OCI-LY3 (cell line): ENCODE results near the gene AKNA.

Experiments used
- H2AFZ ChIP-seq: fragments of 200-600, 300-600 bp; shearing (Covaris generic); 2 replicates; pipeline ENCODE4 v1.6.0; 2014; ENCODE audit warnings: antibody characterized with exemption, low read depth, low read length
- H3K27ac ChIP-seq: fragments of 200-600, 300-600 bp; sonication (generic); 2 replicates; pipeline ENCODE4 v1.5.1; 2014; ENCODE audit warnings: mild to moderate bottlenecking, low read length, moderate library complexity, mixed read lengths
- H3K27me3 ChIP-seq: fragments of 200-600, 300-600 bp; sonication (generic); 2 replicates; pipeline ENCODE4 v1.6.1; 2014; ENCODE audit warnings: low read depth, low read length, mixed read lengths
- H3K36me3 ChIP-seq: fragments of 200-600, 300-600 bp; sonication (generic); replicated peaks from 2 replicates; pipeline ENCODE3; 2014; ENCODE audit warnings: low read depth, low read length, mixed read lengths
- H3K4me1 ChIP-seq: fragments of 300-600, 200-600 bp; sonication (generic); 2 replicates; pipeline ENCODE4 v1.6.1; 2014; ENCODE audit warnings: low read length, mixed read lengths
- H3K4me2 ChIP-seq: fragments of 200-600, 300-600 bp; sonication (generic); 2 replicates; pipeline ENCODE4 v1.6.1; 2014; ENCODE audit warnings: low read length, mixed read lengths
- H3K4me3 ChIP-seq: fragments of 300-600, 200-600 bp; sonication (generic); 2 replicates; pipeline ENCODE4 v1.5.1; 2014; ENCODE audit warnings: antibody characterized with exemption, mild to moderate bottlenecking, low read length, moderate library complexity
- H3K79me2 ChIP-seq: fragments of 300-600, 200-600 bp; shearing (Covaris generic); 2 replicates; pipeline ENCODE4 v1.6.1; 2014; ENCODE audit warnings: mild to moderate bottlenecking, low read length, mixed read lengths
- H3K9ac ChIP-seq: fragments of 300-600, 200-600 bp; shearing (Covaris generic); 2 replicates; pipeline ENCODE4 v1.6.0; 2014; ENCODE audit warnings: mild to moderate bottlenecking, low read length, moderate library complexity
- H3K9me3 ChIP-seq: fragments of 200-600, 300-600 bp; shearing (Covaris generic); 2 replicates; pipeline ENCODE4 v1.6.1; 2014; ENCODE audit warnings: low read length, mixed read lengths; ENCODE audit not compliant: insufficient read depth
- H4K20me1 ChIP-seq: fragments of 200-600, 300-600 bp; sonication (generic); 2 replicates; pipeline ENCODE4 v1.6.1; 2016; ENCODE audit warnings: low read length, mixed read lengths; ENCODE audit not compliant: insufficient read depth
- CTCF ChIP-seq: fragments of 200-600, 300-600 bp; sonication (generic); IDR thresholded peaks from 2 replicates; pipeline ENCODE4 v1.5.1; 2014; ENCODE audit warnings: antibody characterized with exemption, low read length, low read depth
- EZH2phosphoT487 ChIP-seq: fragments of 200-600 bp; shearing (Covaris generic); IDR thresholded peaks from 2 replicates; pipeline ENCODE4 v1.6.1; 2018; ENCODE audit warnings: antibody characterized with exemption, mixed run types, low read depth

The AKNA gene

DNA sequence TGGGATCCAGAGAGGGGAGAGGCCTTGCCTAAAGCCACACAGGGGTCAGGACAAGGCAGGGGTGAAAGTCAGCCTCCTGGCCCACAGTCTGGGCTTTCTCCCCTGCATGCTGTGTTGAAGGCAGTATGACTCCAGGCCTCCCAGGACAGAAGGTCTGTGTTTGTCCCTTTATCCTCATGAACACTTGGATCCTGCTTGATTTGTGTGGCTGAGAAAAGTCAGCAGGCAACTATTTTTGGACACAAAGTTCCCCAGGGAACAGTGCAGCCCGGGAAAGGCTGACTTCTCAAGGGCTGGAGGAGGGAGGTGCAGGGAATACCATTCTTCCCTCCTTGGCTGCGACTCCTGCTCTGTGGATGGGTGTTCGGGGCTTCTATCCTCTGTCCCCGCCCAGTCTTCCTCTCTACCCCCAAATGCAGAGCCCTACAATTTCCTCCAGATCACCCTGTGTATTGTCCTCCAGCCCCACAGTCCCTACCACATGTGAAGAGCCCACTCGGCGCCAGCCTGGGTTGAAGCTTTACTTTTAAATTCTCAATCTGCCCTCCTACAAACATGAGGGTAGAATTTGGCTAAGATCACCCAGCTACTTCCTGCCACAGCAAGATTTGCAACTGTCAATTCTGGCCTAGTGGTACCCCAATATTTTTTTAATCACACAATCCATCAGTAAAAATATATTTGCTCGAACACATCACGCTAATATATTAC is 4.1 kb downstream of the AKNA start:
- peaks cover 22% of the 10 kb centered on the region; the same call in 1 of the 2 replicates for H4K20me1 ChIP-seq
- peak overlapping the region; percentile 99 for H3K27ac ChIP-seq
- no peak overlapping the region for H2AFZ ChIP-seq
- H3K4me1 ChIP-seq, result peaks cover 67% of the 10 kb centered on the region
- peaks cover 65% of the 10 kb centered on the region for H3K36me3 ChIP-seq
- no peak for TF ChIP-seq CTCF
- no peak for TF ChIP-seq EZH2phosphoT487
- peak overlapping the region; percentile 92 for H3K9ac ChIP-seq
- peak overlapping the region; percentile 100 for H3K4me2 ChIP-seq
- peaks cover 93% of the 10 kb centered on the region for H3K79me2 ChIP-seq
- H3K9me3 ChIP-seq, result no peaks in the 10 kb centered on the region
- H3K4me3 ChIP-seq, result peak overlapping the region; percentile 76
- no peaks in the 10 kb centered on the region for H3K27me3 ChIP-seq

DNA sequence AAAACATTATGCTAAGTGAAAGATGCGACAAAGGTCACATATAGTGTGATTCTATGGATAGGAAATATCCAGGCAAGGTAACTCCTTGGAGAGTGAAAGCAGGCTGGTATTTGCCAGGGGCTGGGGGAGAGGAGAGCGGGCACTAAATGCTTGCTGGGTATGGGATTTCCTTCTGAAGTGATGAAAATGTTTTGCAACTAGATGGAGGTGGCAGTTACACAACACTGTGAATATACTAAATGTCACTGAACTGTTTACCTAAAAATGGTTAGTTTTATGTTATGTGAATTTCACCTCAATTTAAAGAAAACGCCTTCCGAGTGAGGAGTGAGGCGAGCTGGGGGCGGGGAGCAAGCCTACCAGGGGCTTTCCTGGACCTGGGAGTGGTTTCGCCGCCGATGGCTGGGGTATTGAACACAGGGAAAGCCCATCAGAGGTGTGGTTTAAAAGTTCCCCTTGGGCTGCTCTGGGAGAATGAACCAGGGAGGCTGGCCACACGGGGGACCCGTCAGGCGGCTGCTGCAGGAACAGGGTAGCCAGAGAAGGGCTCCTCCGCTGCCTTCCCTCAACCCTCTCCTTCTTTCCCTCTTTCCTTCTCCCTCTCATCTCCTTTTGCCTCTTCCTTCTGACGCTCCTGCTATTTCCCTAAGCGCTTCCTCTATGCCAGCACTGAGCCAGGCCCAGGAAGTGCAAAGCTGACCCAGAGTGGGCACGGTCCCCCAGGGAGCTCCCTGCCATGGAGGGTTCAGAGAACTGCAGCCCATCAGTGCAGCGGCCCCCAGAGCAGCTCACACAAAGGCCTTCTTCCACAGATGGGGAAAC is 4.9 kb downstream of the AKNA start:
- Histone ChIP-seq H3K27me3 (no peaks in the 10 kb centered on the region), H3K36me3 (peaks cover 68% of the 10 kb centered on the region), H2AFZ (no peak overlapping the region), H3K4me2 (peak overlapping the region; percentile 100), H3K27ac (peak overlapping the region; percentile 99), H3K9me3 (no peaks in the 10 kb centered on the region), H4K20me1 (peaks cover 30% of the 10 kb centered on the region; the same call in 1 of the 2 replicates), H3K4me1 (peaks cover 62% of the 10 kb centered on the region), H3K9ac (peak overlapping the region; percentile 92), H3K4me3 (peak overlapping the region; percentile 76), H3K79me2 (peaks cover 93% of the 10 kb centered on the region)
- TF ChIP-seq EZH2phosphoT487, result no peak
- peak; percentile 22; the same call in 1 of the 2 replicates for TF ChIP-seq CTCF

- peaks cover 47% of the 10 kb centered on the region for H3K4me1 ChIP-seq
- H3K9ac ChIP-seq, result no peak overlapping the region
- H3K36me3 ChIP-seq, result peaks cover 77% of the 10 kb centered on the region
- no peaks in the 10 kb centered on the region for H3K27me3 ChIP-seq
- H3K4me2 ChIP-seq, result no peak overlapping the region
- TF ChIP-seq EZH2phosphoT487 (no peak), CTCF (0 out of 2 replicates have a peak, but pooled peaks have one; percentile 4)
- H3K79me2 ChIP-seq, result peaks cover 92% of the 10 kb centered on the region
- H2AFZ ChIP-seq, result no peak overlapping the region
- H3K9me3 ChIP-seq, result no peaks in the 10 kb centered on the region
- peaks cover 37% of the 10 kb centered on the region; the same call in 1 of the 2 replicates for H4K20me1 ChIP-seq
- H3K4me3 ChIP-seq, result no peak overlapping the region
- H3K27ac ChIP-seq, result no peak overlapping the region
These were observed 8.9 kb downstream of the AKNA start for GRCh38 chr9:114378883-114379282.

- no peak overlapping the region for H2AFZ ChIP-seq
- H3K27me3 ChIP-seq, result no peaks in the 10 kb centered on the region
- H3K4me2 ChIP-seq, result no peak overlapping the region
- peaks cover 89% of the 10 kb centered on the region for H3K79me2 ChIP-seq
- no peak overlapping the region for H3K9ac ChIP-seq
- peaks cover 37% of the 10 kb centered on the region; the same call in 1 of the 2 replicates for H4K20me1 ChIP-seq
- TF ChIP-seq EZH2phosphoT487 (no peak), CTCF (no peak)
- peaks cover 47% of the 10 kb centered on the region for H3K4me1 ChIP-seq
- H3K4me3 ChIP-seq, result no peak overlapping the region
- no peaks in the 10 kb centered on the region for H3K9me3 ChIP-seq
- H3K36me3 ChIP-seq, result peaks cover 75% of the 10 kb centered on the region
- H3K27ac ChIP-seq, result no peak overlapping the region
These were observed 9.8 kb downstream of the AKNA start for GRCh38 chr9:114378016-114378415.
